Myometrial cell (primary cell): Measurements from ENCODE around the gene CSNK1E. TPM values are rescaled to one million over a fixed set of nuclear protein-coding genes. Genes with fewer than 3 reads are reported as not detected.

Source experiments
- total RNA-seq: library from RNA; depleted of rRNA; stranded (reverse); fragments of >200 nt; gene quantifications from 2 replicates; pipeline ENCODE4 v1.2.3, GENCODE V29; 2015

The CSNK1E gene
- 116 and 152 TPM in 2 replicates for total RNA-seq

DNA sequence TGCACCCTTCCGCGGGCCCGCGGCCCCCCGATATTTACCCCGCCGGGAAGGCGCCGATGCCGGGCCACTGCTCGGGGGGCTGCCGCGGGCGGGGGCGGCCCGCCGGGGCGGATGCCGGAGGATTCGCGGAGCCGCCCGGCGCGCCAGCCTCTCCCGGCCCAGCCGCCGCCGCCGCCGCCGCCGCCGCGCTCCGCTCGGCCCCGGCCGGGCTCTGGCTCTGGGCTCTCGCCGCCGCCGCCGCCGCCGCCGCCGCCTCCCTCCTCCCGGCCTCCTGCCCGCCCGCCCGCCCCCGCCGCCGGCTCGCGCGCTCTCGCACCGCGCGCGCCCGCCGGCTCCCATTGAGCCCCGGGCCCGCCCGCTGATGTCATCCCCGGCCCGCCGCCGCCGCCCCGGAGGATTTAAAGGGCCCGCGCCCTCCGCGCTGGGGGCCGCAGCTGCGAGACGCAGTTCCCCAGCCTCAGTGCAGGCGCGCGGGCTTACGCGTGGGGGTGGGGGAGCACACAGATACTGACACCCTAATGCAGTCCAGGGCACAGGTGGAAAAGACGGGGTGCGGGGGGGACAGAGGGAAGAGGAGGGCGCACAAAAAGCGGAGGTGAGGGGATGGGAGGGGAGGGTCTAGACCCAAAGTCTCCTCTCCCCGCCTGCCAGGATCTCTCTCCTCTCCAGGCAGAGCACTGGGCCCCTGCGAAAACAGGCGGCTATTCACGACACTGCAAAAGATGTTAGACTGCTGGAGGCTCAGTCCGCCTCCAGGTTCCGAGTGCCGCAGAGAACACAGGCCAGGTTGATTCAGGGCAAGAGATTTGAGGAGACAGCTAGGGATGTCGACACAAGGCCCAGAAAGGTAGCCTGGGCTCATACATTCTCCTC is at the start of gene CSNK1E:
TSS of gene CSNK1E (minus strand) at position 312 of the 873 bp plus-strand sequence. CDS start 3,276 bp downstream, outside the sequence.

DNA sequence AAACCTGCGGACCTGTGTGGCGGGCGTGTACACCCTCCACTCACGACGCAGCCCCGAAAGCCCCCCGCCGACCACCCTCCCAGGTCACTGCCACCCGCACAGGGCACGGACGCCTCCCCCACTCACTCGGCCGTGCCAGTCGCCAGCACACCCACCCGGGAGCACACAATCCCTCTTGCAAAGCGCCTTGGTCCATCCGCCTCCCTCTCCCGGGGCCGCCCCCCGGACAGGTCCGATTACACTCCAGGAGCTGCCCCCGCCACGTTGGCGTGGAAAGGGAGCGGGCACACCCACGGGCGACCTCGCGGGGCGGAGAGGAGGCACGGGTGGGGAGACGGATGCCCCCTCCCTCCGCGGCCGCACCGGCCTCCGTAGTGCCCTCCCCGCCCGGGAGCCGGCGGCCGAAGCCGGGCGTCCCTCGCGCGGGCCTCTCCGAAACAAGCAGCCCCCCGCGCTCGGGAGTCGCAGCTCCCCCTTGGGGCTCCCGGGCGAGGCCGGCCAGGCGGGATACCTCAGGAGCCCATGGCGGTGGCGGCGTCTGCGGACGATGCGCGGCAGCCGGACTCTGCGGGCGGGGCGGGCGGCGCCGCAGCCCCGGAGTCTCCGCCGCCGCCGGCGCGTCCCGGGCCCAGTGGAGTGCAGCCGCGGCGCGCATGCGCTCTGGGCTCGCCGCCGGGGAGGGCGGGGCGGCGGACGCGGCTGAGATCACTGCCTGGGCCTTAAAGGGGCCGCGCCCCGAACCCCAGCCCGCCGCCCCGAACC is 44.7 kb downstream of the CSNK1E start, which contains the start of gene TMEM184B:
TSS of gene TMEM184B (minus strand) at position 638 of the 762 bp plus-strand sequence. CDS start 25,049 bp downstream, outside the sequence.

Other genes starting within 250 kb of the CSNK1E start
- 0.29 TPM in 1 of 2 replicates, not detected in the other for gene SLC16A8, start 233.2 kb downstream of the CSNK1E start, total RNA-seq
- gene BAIAP2L2, start 206.7 kb downstream of the CSNK1E start, total RNA-seq = 27.3 and 38.6 TPM in 2 replicates
- 11.0 and 11.3 TPM in 2 replicates for gene PLA2G6, start 135.6 kb downstream of the CSNK1E start, total RNA-seq
- gene MAFF, start 115.4 kb downstream of the CSNK1E start, total RNA-seq = 25.9 and 26.2 TPM in 2 replicates
- gene TMEM184B, start 44.4 kb downstream of the CSNK1E start, total RNA-seq = 51.0 and 54.4 TPM in 2 replicates
- not detected in 2 replicates for gene KCNJ4, start 137.8 kb upstream of the CSNK1E start, total RNA-seq
- gene KDELR3, start 150.7 kb upstream of the CSNK1E start, total RNA-seq = 219 and 222 TPM in 2 replicates
- gene DDX17, start 188.9 kb upstream of the CSNK1E start, total RNA-seq = 139 and 161 TPM in 2 replicates